Activated CD8-positive, alpha-beta memory T cell treated with anti-CD3 and anti-CD28 coated beads for 48 hours (primary cell): Measurements from ENCODE around the gene ZNF669.

ENCODE experiments used
- DNase-seq, 3 experiments: peaks; one replicate each; pipeline ENCODE4 v3.0.0-alpha.2; 2020; ENCODE audit warnings: low read depth in 2 of 3, low spot score in 2 of 3

The ZNF669 gene

GRCh38 chr1:247111700-247112478 lies 7.7 kb upstream of the ZNF669 start:
- no peak for DNase-seq

- no peak for DNase-seq
These were observed 7.1 kb upstream of the ZNF669 start for GRCh38 chr1:247111259-247111699.

GRCh38 chr1:247110627-247111258 lies 6.6 kb upstream of the ZNF669 start:
- no peak for DNase-seq

- DNase-seq: no peak
These were observed 3.5 kb upstream of the ZNF669 start for GRCh38 chr1:247107694-247108093.

GRCh38 chr1:247105966-247106365 lies 1.8 kb upstream of the ZNF669 start:
- DNase-seq: no peak

- DNase-seq: no peak
These were observed 809 bp upstream of the ZNF669 start for GRCh38 chr1:247104965-247105364.

GRCh38 chr1:247102381-247102780 lies 1.8 kb downstream of the ZNF669 start:
- DNase-seq: no peak

- no peak for DNase-seq
These were observed 3.4 kb downstream of the ZNF669 start for GRCh38 chr1:247100676-247101279.

GRCh38 chr1:247096958-247097357 lies 7.2 kb downstream of the ZNF669 start:
- DNase-seq: no peak

GRCh38 chr1:247096544-247096943 lies 7.6 kb downstream of the ZNF669 start:
- no peak for DNase-seq

- DNase-seq: no peak
These were observed 8.0 kb downstream of the ZNF669 start for GRCh38 chr1:247096112-247096511.

GRCh38 chr1:247090455-247090854 lies 13.7 kb downstream of the ZNF669 start:
- no peak for DNase-seq

- no peak for DNase-seq
These were observed 14.4 kb downstream of the ZNF669 start for GRCh38 chr1:247089616-247090375.

GRCh38 chr1:247088967-247089366 lies 15.2 kb downstream of the ZNF669 start:
- DNase-seq: no peak

- no peak for DNase-seq
These were observed 16.9 kb downstream of the ZNF669 start for GRCh38 chr1:247087256-247087655.

- DNase-seq: no peak
These were observed 18.8 kb downstream of the ZNF669 start for GRCh38 chr1:247085310-247085709.

- no peak for DNase-seq
These were observed 19.4 kb downstream of the ZNF669 start for GRCh38 chr1:247084771-247085170.

- DNase-seq: no peak
These were observed 24.8 kb downstream of the ZNF669 start for GRCh38 chr1:247079141-247079874.

GRCh38 chr1:247078258-247079140 lies 25.7 kb downstream of the ZNF669 start, which contains the start of gene ZNF670:
ZNF670 (minus strand) TSS chr1:247078811; CDS start chr1:247078596, 215 bp downstream.
- peak; percentile 71 to 81 (median 75) for DNase-seq

GRCh38 chr1:247077876-247078257 lies 26.3 kb downstream of the ZNF669 start:
- DNase-seq: no peak
